Loucy (cell line): ENCODE data around the gene NOSIP.
"Not testable (repeated sequence)": the region's sequence is repeated elsewhere in the genome, so short reads cannot be mapped to it uniquely, and the experiment has no call there.

ENCODE experiments used
- H2AFZ ChIP-seq: fragments of 200-600 bp; sonication (generic); 2 replicates; pipeline ENCODE4 v1.6.0; 2016; ENCODE audit warnings: antibody characterized with exemption, mild to moderate bottlenecking, low read length, moderate library complexity
- H3F3A ChIP-seq: fragments of 200-600 bp; 2 replicates; pipeline ENCODE4 v1.6.0; 2016; ENCODE audit warnings: antibody characterized with exemption, low read depth, mild to moderate bottlenecking
- H3K27me3 ChIP-seq: fragments of 200-600 bp; sonication (generic); 2 replicates; pipeline ENCODE4 v1.6.1; 2014; ENCODE audit warnings: low read length, mild to moderate bottlenecking; ENCODE audit not compliant: insufficient read depth, poor library complexity, severe bottlenecking
- H3K36me3 ChIP-seq: fragments of 200-600 bp; sonication (generic); 2 replicates; pipeline ENCODE4 v1.6.1; 2016; ENCODE audit warnings: low read length; ENCODE audit not compliant: insufficient read depth
- H3K4me1 ChIP-seq: fragments of 200-600 bp; sonication (generic); 2 replicates; pipeline ENCODE4 v1.5.1; 2014; ENCODE audit warnings: low read length, mild to moderate bottlenecking; ENCODE audit not compliant: insufficient read depth, poor library complexity, severe bottlenecking
- H3K4me2 ChIP-seq: fragments of 200-600 bp; sonication (generic); 2 replicates; pipeline ENCODE4 v1.6.0; 2014; ENCODE audit warnings: antibody characterized with exemption, low read length, low read depth, mild to moderate bottlenecking; ENCODE audit not compliant: poor library complexity, severe bottlenecking
- H3K4me3 ChIP-seq: fragments of 200-600 bp; sonication (generic); 2 replicates; pipeline ENCODE4 v1.5.1; 2014; ENCODE audit warnings: low read length, mild to moderate bottlenecking, mixed read lengths; ENCODE audit not compliant: poor library complexity, severe bottlenecking
- H3K79me2 ChIP-seq: fragments of 200-600 bp; sonication (generic); 2 replicates; pipeline ENCODE4 v1.6.1; 2014; ENCODE audit warnings: low read length; ENCODE audit not compliant: insufficient read depth
- H3K9ac ChIP-seq: fragments of 200-600 bp; sonication (generic); 2 replicates; pipeline ENCODE4 v1.6.0; 2014; ENCODE audit warnings: mild to moderate bottlenecking, low read depth, low read length, moderate library complexity; ENCODE audit not compliant: poor library complexity, severe bottlenecking
- H3K9me2 ChIP-seq: fragments of 200-600 bp; sonication (generic); replicated peaks from 2 replicates; pipeline ENCODE4 v1.6.1; 2016; ENCODE audit warnings: low read depth, low read length, mixed read lengths
- H3K9me3 ChIP-seq: fragments of 200-600 bp; sonication (generic); 2 replicates; pipeline ENCODE4 v1.6.1; 2014; ENCODE audit warnings: mild to moderate bottlenecking, antibody characterized with exemption, low read length, low read depth; ENCODE audit not compliant: insufficient read depth
- H4K20me1 ChIP-seq: fragments of 200-600 bp; sonication (generic); 2 replicates; pipeline ENCODE4 v1.6.0; 2014; ENCODE audit warnings: antibody characterized with exemption, low read length, mild to moderate bottlenecking; ENCODE audit not compliant: insufficient read depth, poor library complexity, severe bottlenecking
- EZH2phosphoT487 ChIP-seq: fragments of 200-600 bp; IDR thresholded peaks from 2 replicates; pipeline ENCODE4 v1.6.1; 2018; ENCODE audit warnings: antibody characterized with exemption, mild to moderate bottlenecking, moderate library complexity, borderline replicate concordance
- TF ChIP-seq, protein P1 (sequence below): fragments of 200-600 bp; sonication (generic); conservative IDR thresholded peaks from 2 replicates; pipeline ENCODE4 v1.5.1; 2014; ENCODE audit warnings: mild to moderate bottlenecking, antibody characterized with exemption, low read length

The NOSIP gene

DNA sequence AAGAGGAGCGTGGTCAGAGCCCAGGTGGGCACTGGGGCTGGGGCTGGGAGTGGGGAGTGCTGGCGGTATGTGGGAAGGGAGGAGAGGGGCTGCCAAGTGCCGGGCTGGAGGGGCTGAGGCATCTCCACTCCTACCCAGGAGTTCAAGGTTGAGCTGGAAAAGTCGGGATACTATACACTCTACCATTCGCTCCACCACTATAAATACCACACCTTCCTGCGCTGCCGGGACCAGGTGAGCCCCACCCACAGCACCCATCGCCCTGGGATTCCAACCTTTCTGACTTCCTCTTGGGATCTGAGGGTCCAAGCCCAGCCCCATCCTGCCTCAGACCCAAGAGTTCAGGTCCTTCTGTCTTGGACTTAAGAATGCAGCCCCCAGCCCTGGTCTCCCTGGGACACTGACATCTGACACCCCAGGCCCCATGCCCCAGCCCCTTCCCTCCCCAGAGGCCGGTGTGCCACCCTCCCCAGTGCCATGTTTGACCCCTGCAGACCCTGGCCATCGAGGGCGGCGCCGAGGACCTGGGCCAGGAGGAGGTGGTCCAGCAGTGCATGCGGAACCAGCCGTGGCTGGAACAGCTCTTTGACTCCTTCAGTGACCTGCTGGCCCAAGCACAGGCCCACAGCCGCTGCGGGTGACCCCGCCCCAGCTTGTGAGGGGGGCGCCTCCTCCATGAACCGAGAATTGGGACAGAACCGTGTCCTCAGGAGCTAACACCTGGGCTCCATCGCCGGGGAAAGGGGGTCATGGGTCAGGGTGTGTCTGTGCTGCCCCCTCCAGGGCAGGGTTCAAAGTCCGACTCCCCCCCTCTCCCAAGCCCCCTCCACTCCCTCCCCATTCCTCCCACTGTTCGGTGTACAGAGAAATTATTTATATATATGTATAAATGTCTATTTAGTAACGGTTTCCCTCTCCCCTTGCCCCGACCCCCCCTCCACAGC is 44.9 kb upstream of the NOSIP start:
- no peaks in the 10 kb centered on the region for H4K20me1 ChIP-seq
- no peaks in the 10 kb centered on the region for H3K4me1 ChIP-seq
- H3F3A ChIP-seq, result no peaks in the 10 kb centered on the region
- H3K4me2 ChIP-seq, result no peak overlapping the region
- no peaks in the 10 kb centered on the region for H3K9me2 ChIP-seq
- no peaks in the 10 kb centered on the region for H3K79me2 ChIP-seq
- no peak overlapping the region for H3K4me3 ChIP-seq
- no peak overlapping the region for H2AFZ ChIP-seq
- TF ChIP-seq, protein P1, sequence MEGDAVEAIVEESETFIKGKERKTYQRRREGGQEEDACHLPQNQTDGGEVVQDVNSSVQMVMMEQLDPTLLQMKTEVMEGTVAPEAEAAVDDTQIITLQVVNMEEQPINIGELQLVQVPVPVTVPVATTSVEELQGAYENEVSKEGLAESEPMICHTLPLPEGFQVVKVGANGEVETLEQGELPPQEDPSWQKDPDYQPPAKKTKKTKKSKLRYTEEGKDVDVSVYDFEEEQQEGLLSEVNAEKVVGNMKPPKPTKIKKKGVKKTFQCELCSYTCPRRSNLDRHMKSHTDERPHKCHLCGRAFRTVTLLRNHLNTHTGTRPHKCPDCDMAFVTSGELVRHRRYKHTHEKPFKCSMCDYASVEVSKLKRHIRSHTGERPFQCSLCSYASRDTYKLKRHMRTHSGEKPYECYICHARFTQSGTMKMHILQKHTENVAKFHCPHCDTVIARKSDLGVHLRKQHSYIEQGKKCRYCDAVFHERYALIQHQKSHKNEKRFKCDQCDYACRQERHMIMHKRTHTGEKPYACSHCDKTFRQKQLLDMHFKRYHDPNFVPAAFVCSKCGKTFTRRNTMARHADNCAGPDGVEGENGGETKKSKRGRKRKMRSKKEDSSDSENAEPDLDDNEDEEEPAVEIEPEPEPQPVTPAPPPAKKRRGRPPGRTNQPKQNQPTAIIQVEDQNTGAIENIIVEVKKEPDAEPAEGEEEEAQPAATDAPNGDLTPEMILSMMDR, result no peak
- TF ChIP-seq EZH2phosphoT487, result no peak
- H3K9me3 ChIP-seq, result no peaks in the 10 kb centered on the region
- H3K36me3 ChIP-seq, result peaks cover 50% of the 10 kb centered on the region; the same call in 1 of the 2 replicates
- H3K27me3 ChIP-seq, result no peaks in the 10 kb centered on the region
- no peak overlapping the region for H3K9ac ChIP-seq

DNA sequence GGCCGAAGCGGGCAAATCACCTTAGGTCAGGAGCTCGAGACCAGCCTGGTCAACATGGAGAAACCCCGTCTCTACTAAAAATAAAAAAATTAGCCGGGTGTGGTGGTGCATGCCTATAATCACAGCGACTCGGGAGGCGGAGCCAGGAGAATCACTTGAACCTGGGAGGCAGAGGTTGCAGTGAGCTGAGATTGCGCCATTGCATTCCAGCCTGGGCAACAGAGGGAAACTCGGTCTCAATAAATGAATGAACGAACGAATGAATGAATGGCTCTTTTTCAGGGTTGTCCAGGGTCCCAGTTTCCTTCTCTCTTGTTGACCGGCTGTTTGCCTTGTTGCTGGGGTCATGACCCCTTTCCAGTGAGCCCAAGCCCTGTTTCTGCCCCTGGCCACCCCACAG is 37.5 kb upstream of the NOSIP start:
- H3K9me3 ChIP-seq, H3K4me2 ChIP-seq, H2AFZ ChIP-seq, H3K9me2 ChIP-seq, H3K9ac ChIP-seq, H3K4me3 ChIP-seq, H3F3A ChIP-seq, H3K27me3 ChIP-seq, H3K4me1 ChIP-seq: not testable (repeated sequence)
- Histone ChIP-seq H4K20me1 (peaks cover 11% of the 10 kb centered on the region), H3K79me2 (peaks cover 11% of the 10 kb centered on the region; the same call in 1 of the 2 replicates), H3K36me3 (peaks cover 76% of the 10 kb centered on the region)

DNA sequence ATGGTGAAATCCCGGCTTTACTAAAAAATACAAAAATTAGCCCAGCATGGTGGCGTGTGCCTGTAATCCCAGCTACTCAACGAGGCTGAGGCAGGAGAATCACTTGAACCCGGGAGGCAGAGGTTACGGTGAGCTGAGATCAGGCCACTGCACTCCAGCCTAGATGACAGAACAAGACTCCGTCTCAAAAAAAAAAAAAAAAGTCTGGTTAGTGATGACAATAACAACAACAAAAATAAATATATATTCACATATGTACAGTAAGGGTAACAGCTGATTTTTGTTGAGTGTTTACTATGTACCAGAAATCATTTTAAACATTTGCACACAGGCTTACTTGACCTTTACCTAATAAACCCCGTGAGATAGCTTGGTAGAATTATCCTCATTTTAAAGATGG is 36.6 kb upstream of the NOSIP start:
- no peak overlapping the region for H3K9ac ChIP-seq
- no peak overlapping the region for H3K4me3 ChIP-seq
- H2AFZ ChIP-seq, result no peak overlapping the region
- peaks cover 13% of the 10 kb centered on the region for H4K20me1 ChIP-seq
- no peak overlapping the region for H3K4me2 ChIP-seq
- H3K36me3 ChIP-seq, result peaks cover 74% of the 10 kb centered on the region
- TF ChIP-seq EZH2phosphoT487, result no peak
- TF ChIP-seq, protein P1, result no peak
- no peaks in the 10 kb centered on the region for H3K9me2 ChIP-seq
- no peaks in the 10 kb centered on the region for H3F3A ChIP-seq
- no peaks in the 10 kb centered on the region for H3K4me1 ChIP-seq
- H3K9me3 ChIP-seq, result no peaks in the 10 kb centered on the region
- H3K27me3 ChIP-seq, result no peaks in the 10 kb centered on the region
- H3K79me2 ChIP-seq, result peaks cover 20% of the 10 kb centered on the region; the same call in 1 of the 2 replicates

DNA sequence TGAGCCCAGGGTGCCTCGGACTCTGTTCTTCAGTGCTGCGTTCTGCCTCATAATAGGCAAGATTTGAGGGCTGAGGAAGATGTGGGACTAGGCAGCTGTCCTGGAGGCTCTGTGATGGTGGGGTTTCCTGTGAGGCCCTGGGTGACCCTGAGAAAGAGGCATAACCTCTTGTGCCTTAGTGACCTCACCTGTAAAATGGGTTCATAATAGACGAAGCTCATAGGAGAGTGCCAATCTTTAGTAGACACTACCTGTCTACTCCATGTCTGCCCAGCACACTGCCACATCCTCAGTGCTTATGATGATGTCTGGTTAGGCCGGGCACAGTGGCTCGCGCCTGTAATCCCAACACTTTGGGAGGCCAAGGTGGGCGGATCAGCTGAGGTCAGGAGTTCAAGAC is 36.2 kb upstream of the NOSIP start:
- H3F3A ChIP-seq, result no peaks in the 10 kb centered on the region
- H4K20me1 ChIP-seq, result peaks cover 13% of the 10 kb centered on the region
- H3K9me3 ChIP-seq, result no peaks in the 10 kb centered on the region
- H3K4me3 ChIP-seq, result no peak overlapping the region
- H2AFZ ChIP-seq, result no peak overlapping the region
- H3K4me2 ChIP-seq, result no peak overlapping the region
- TF ChIP-seq EZH2phosphoT487, result no peak
- TF ChIP-seq, protein P1, result no peak
- H3K4me1 ChIP-seq, result no peaks in the 10 kb centered on the region
- H3K27me3 ChIP-seq, result no peaks in the 10 kb centered on the region
- H3K79me2 ChIP-seq, result peaks cover 20% of the 10 kb centered on the region; the same call in 1 of the 2 replicates
- H3K9ac ChIP-seq, result no peak overlapping the region
- peaks cover 69% of the 10 kb centered on the region for H3K36me3 ChIP-seq
- H3K9me2 ChIP-seq, result no peaks in the 10 kb centered on the region
